MM.1S (cell line): ENCODE results near the gene SOX13.

ENCODE experiments used
- DNase-seq: peaks from one replicate; pipeline ENCODE4 v3.0.0-alpha.2; 2015
- H2AFZ ChIP-seq: fragments of 300-600 bp; sonication (generic); 2 replicates; pipeline ENCODE4 v1.6.0; 2016; ENCODE audit warnings: antibody characterized with exemption, low read length
- H3F3A ChIP-seq: fragments of 300-600 bp; sonication (generic); 2 replicates; pipeline ENCODE4 v1.6.1; 2016; ENCODE audit warnings: mild to moderate bottlenecking, antibody characterized with exemption, low read length, moderate library complexity, mixed read lengths; ENCODE audit not compliant: insufficient read depth
- H3K27ac ChIP-seq: fragments of 300-600 bp; sonication (generic); 2 replicates; pipeline ENCODE4 v1.5.1; 2016; ENCODE audit warnings: mild to moderate bottlenecking, low read length
- H3K27me3 ChIP-seq: fragments of 300-600 bp; sonication (generic); replicated peaks from 2 replicates; pipeline ENCODE4 v1.6.0; 2016; ENCODE audit warnings: low read length; ENCODE audit not compliant: insufficient read depth
- H3K36me3 ChIP-seq: fragments of 300-600 bp; sonication (generic); replicated peaks from 2 replicates; pipeline ENCODE4 v1.6.1; 2016; ENCODE audit warnings: mild to moderate bottlenecking, low read length, mixed read lengths; ENCODE audit not compliant: insufficient read depth
- H3K4me1 ChIP-seq: fragments of 300-600 bp; sonication (generic); 2 replicates; pipeline ENCODE4 v1.6.1; 2016; ENCODE audit warnings: low read length, mixed read lengths
- H3K4me2 ChIP-seq: fragments of 300-600 bp; sonication (generic); 2 replicates; pipeline ENCODE4 v1.6.0; 2016; ENCODE audit warnings: low read depth, low read length
- H3K4me3 ChIP-seq: fragments of 300-600 bp; sonication (generic); 2 replicates; pipeline ENCODE4 v1.5.1; 2016; ENCODE audit warnings: low read length, mixed read lengths
- H3K79me2 ChIP-seq: fragments of 300-600 bp; sonication (generic); 2 replicates; pipeline ENCODE4 v1.6.1; 2016; ENCODE audit warnings: mixed run types, low read length, mixed read lengths
- H3K9ac ChIP-seq: fragments of 300-600 bp; sonication (generic); 2 replicates; pipeline ENCODE4 v1.6.1; 2016; ENCODE audit warnings: low read length, mixed read lengths
- H3K9me2 ChIP-seq: fragments of 300-600 bp; sonication (generic); replicated peaks from 2 replicates; pipeline ENCODE4 v1.6.1; 2016; ENCODE audit warnings: mild to moderate bottlenecking, low read length, mixed read lengths; ENCODE audit not compliant: insufficient read depth
- H3K9me3 ChIP-seq: fragments of 300-600 bp; sonication (generic); replicated peaks from 2 replicates; pipeline ENCODE4 v1.6.1; 2016; ENCODE audit warnings: mild to moderate bottlenecking, low read length, mixed read lengths; ENCODE audit not compliant: insufficient read depth
- H4K20me1 ChIP-seq: fragments of 300-600 bp; sonication (generic); 2 replicates; pipeline ENCODE4 v1.6.1; 2016; ENCODE audit warnings: mild to moderate bottlenecking, low read length, moderate library complexity, mixed read lengths; ENCODE audit not compliant: insufficient read depth
- CTCF ChIP-seq: fragments of 300-600 bp; sonication (generic); IDR thresholded peaks from 2 replicates; pipeline ENCODE4 v1.5.1; 2016; ENCODE audit warnings: antibody characterized with exemption, low read length, mixed read lengths
- EZH2 ChIP-seq: fragments of 300-600 bp; sonication (generic); optimal IDR thresholded peaks from 2 replicates; pipeline ENCODE3; 2017; ENCODE audit warnings: low read depth, mild to moderate bottlenecking, antibody characterized with exemption, low read length, mixed read lengths
- EZH2phosphoT487 ChIP-seq: fragments of 300-600 bp; sonication (generic); IDR thresholded peaks from 2 replicates; pipeline ENCODE4 v1.6.1; 2018; ENCODE audit warnings: antibody characterized with exemption, low read length

The SOX13 gene

DNA sequence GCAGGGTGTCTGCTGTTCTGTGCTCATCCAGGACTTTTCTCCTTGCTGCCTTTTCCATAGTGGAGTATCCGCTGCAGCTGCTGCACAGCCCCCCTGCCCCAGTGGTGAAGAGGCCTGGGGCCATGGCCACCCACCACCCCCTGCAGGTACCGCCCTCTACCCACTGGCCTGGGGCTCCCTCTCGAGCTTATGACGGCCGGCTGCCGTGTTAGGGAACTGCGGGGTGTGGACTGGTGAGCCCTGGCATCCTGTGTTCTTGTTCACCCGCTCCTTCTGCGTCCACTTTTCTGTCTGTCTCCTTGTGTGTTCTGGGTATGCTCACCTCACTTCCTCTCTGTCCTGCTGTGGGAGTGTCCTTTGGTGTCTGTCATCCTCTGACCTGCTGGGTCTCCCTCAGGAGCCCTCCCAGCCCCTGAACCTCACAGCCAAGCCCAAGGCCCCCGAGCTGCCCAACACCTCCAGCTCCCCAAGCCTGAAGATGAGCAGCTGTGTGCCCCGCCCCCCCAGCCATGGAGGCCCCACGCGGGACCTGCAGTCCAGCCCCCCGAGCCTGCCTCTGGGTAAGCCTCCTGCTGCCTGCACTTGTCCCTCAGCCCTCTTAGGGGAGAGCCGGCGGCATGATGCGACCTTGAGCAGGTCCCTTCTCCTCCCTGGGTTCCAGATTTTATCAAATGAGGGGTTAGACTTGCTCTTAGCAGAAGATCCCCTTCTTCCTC is 49.1 kb downstream of the SOX13 start:
- Histone ChIP-seq H3K4me1 (no peaks in the 10 kb centered on the region), H4K20me1 (no peaks in the 10 kb centered on the region), H3K9me2 (no peaks in the 10 kb centered on the region), H3F3A (no peaks in the 10 kb centered on the region), H3K79me2 (no peaks in the 10 kb centered on the region), H3K4me2 (no peak overlapping the region), H2AFZ (no peak overlapping the region), H3K27me3 (no peaks in the 10 kb centered on the region), H3K9ac (no peak overlapping the region), H3K9me3 (no peaks in the 10 kb centered on the region), H3K27ac (no peak overlapping the region), H3K4me3 (no peak overlapping the region), H3K36me3 (no peaks in the 10 kb centered on the region)
- DNase-seq = no peak
- no peak for TF ChIP-seq CTCF
- no peak for TF ChIP-seq EZH2phosphoT487
- no peak for TF ChIP-seq EZH2

DNA sequence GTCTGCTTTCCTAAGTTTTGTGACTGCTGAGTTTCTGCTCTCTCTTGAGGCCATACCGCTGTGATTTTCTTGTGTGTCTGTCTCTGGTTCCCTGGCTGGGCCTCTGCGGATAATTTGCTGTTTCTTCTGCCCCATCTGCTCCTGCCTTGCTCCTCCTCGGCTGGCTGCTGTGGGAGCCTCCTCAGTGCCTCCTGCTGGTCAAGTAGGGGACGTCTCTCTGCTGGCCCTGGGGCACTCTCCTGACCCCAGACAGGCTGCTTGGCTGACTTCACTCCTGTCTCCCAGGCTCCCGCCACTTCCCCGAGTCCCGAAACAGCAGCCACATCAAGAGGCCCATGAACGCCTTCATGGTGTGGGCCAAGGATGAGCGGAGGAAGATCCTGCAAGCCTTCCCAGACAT is 50.5 kb downstream of the SOX13 start:
- Histone ChIP-seq H3K9ac (no peak overlapping the region), H3F3A (no peaks in the 10 kb centered on the region), H3K27ac (no peak overlapping the region), H3K79me2 (no peaks in the 10 kb centered on the region), H3K4me3 (no peak overlapping the region), H3K4me2 (no peak overlapping the region), H3K27me3 (no peaks in the 10 kb centered on the region), H3K9me2 (no peaks in the 10 kb centered on the region), H3K4me1 (no peaks in the 10 kb centered on the region), H4K20me1 (no peaks in the 10 kb centered on the region), H3K36me3 (no peaks in the 10 kb centered on the region), H2AFZ (no peak overlapping the region), H3K9me3 (no peaks in the 10 kb centered on the region)
- DNase-seq = no peak
- TF ChIP-seq CTCF (peak; percentile 47), EZH2 (no peak), EZH2phosphoT487 (no peak)

DNA sequence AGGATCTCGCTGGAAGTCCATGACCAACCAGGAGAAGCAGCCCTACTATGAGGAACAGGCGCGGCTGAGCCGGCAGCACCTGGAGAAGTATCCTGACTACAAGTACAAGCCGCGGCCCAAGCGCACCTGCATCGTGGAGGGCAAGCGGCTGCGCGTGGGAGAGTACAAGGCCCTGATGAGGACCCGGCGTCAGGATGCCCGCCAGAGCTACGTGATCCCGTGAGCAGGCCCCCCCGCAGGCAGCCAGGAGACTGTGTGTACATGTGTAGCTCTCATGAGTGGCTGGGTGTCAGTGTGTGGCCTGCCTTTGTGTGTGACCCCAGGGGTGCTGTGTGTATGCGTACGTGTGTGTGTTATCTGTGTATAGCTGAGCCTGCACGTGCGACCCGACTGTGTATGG is 51.7 kb downstream of the SOX13 start:
- Histone ChIP-seq H3K4me2 (no peak overlapping the region), H3K4me1 (no peaks in the 10 kb centered on the region), H4K20me1 (no peaks in the 10 kb centered on the region), H3K27ac (no peak overlapping the region), H3K9me2 (no peaks in the 10 kb centered on the region), H3K9me3 (no peaks in the 10 kb centered on the region), H2AFZ (no peak overlapping the region), H3K27me3 (no peaks in the 10 kb centered on the region), H3K79me2 (no peaks in the 10 kb centered on the region), H3K36me3 (no peaks in the 10 kb centered on the region), H3F3A (no peaks in the 10 kb centered on the region), H3K4me3 (no peak overlapping the region), H3K9ac (no peak overlapping the region)
- DNase-seq = no peak
- TF ChIP-seq EZH2phosphoT487 (no peak), EZH2 (no peak), CTCF (no peak)
